GM18508 (cell line): ENCODE results near the gene TTC24.

Source experiments
- ATAC-seq: cut with Tn5 transposase; IDR thresholded peaks from one replicate; pipeline ENCODE4 v1.9.1; 2021; ENCODE audit warnings: moderate number of reproducible peaks; ENCODE audit not compliant: insufficient read depth, unreplicated experiment

Gene TTC24

GRCh38 chr1:156632355-156632754, 52.8 kb downstream of the TTC24 start:
- ATAC-seq = no peak
